Tibial nerve (tissue), 3 donors: ENCODE measurements around the gene LRRC70.

Source experiments
- CTCF ChIP-seq, 5 experiments: fragments of 200-600 bp in 3 of 5; fragments of 450-650 bp in 2 of 5; sonication (generic) in 3 of 5; IDR thresholded peaks; one replicate each; pipeline ENCODE4 v1.5.1; 2016 to 2019; ENCODE audit warnings: antibody characterized with exemption in 5 of 5, mild to moderate bottlenecking in 3 of 5, moderate library complexity in 2 of 5
- POLR2A ChIP-seq, 2 donors: fragments of 450-650 bp; IDR thresholded peaks; one replicate each; pipeline ENCODE4 v1.6.1; 2017; ENCODE audit warnings: antibody characterized with exemption in 2 of 2, mild to moderate bottlenecking in 2 of 2, moderate library complexity in 2 of 2

DNA sequence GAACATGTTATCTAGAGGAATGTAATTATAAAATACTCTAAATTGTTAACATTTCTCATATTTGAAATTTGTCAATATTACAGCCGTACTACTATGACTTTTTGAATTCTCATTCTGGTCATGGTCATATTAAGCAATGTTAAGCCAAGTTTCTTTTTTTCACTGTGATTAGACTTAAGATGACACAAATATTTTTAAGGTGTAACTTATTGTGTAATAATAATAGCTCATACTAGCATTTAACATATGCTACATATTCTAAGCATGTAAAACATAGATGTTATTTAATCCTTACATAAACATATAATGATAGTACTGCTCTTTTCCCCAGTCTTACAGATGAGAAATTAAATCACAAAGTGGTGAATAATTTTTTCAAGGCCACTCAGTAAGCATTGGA lies 35.9 kb upstream of the LRRC70 start:
- TF ChIP-seq CTCF (IDR thresholded peaks at IDR 0.05), result no peak
- TF ChIP-seq POLR2A (IDR thresholded peaks at IDR 0.05), result no peak
